K562 (cell line): ENCODE results near the gene ATP5ME. TPM values are rescaled to one million over a fixed set of nuclear protein-coding genes. Genes with fewer than 3 reads are reported as not detected.
"Not testable (repeated sequence)": the region's sequence is repeated elsewhere in the genome, so short reads cannot be mapped to it uniquely, and the experiment has no call there.

ENCODE experiments used
- ATAC-seq: fragments of 200-7000 bp; cut with Tn5 transposase; 3 replicates; pipeline ENCODE4 v1.9.1; 2020; ENCODE audit warnings: moderate library complexity
- BruUV-seq: library from RNA; stranded (reverse); fragments of 400-500 nt; replicated peaks from 2 replicates; lab custom pipeline; 2021; lab: Mats Ljungman, UMichigan
- CTCF ChIA-PET: fragments of 300-600 bp; formaldehyde crosslinking; extraction: SDS; loops from one replicate; lab custom pipeline; 2021; ENCODE audit warnings: low intra/inter-chr PET ratio; lab: Yijun Ruan, JAX
- POLR2A ChIA-PET: fragments of 300-600, 350-650 bp; sonication (Branson Sonifier 250); formaldehyde crosslinking; extraction: SDS; loops from one replicate; lab custom pipeline; 2021; ENCODE audit warnings: antibody characterized with exemption, inconsistent platforms; lab: Yijun Ruan, JAX
- DNase-seq, 4 experiments: peaks; one replicate each; pipeline versions ENCODE4 v3.0.0 to v3.0.0-alpha.2; 2011 to 2018; ENCODE audit warnings: low spot score in 3 of 4, mixed read lengths in 3 of 4; ENCODE audit errors: extremely low read depth in 1 of 4
- FAIRE-seq: peaks from 2 replicates; lab custom pipeline; 2011; peaks lifted over from hg19 to GRCh38; lab: Jason Lieb, UNC
- H2AFZ ChIP-seq: 2 replicates; pipeline ENCODE4 v1.6.0; 2011; ENCODE audit warnings: low read depth, low read length, control low read depth, inconsistent platforms
- H3K27ac ChIP-seq: fragments of 200-600 bp; 3 replicates; pipeline ENCODE4 v1.8.0; 2011; ENCODE audit warnings: low read depth, mild to moderate bottlenecking, control low read depth, inconsistent platforms, low read length, moderate library complexity, mixed read lengths; ENCODE audit errors: extremely low read depth
- H3K27me3 ChIP-seq, 2 experiments: fragments of 300-600 bp in 1 of 2; 2 replicates in 1 of 2; 3 replicates in 1 of 2; pipeline versions ENCODE4 v1.6.0 to v1.8.0; 2011; ENCODE audit warnings: inconsistent platforms in 2 of 2, low read length in 2 of 2, mild to moderate bottlenecking in 1 of 2, mixed read lengths in 1 of 2, moderate library complexity in 1 of 2; ENCODE audit not compliant: control insufficient read depth in 2 of 2, insufficient read depth in 2 of 2
- H3K36me3 ChIP-seq: fragments of 300-600 bp; 3 replicates; pipeline ENCODE4 v1.8.0; 2011; ENCODE audit warnings: mild to moderate bottlenecking, low read length, inconsistent platforms; ENCODE audit not compliant: control insufficient read depth, insufficient read depth
- H3K4me1 ChIP-seq, 2 experiments: fragments of 200-600 bp in 1 of 2; replicated peaks in 1 of 2; 2 replicates in 1 of 2; 3 replicates in 1 of 2; pipeline versions ENCODE4 v1.5.1 to v1.8.0; 2011; ENCODE audit warnings: inconsistent platforms in 2 of 2, low read length in 2 of 2, mild to moderate bottlenecking in 1 of 2, mixed read lengths in 1 of 2, moderate library complexity in 1 of 2; ENCODE audit not compliant: control insufficient read depth in 2 of 2, insufficient read depth in 2 of 2
- H3K4me2 ChIP-seq: 2 replicates; pipeline ENCODE4 v1.6.1; 2011; ENCODE audit warnings: low read length, control low read depth, inconsistent platforms, mixed read lengths; ENCODE audit not compliant: insufficient read depth
- H3K4me3 ChIP-seq: fragments of 200-600 bp; sonication (generic), shearing (Covaris generic); 2 replicates; pipeline ENCODE4 v1.5.1; 2016; ENCODE audit warnings: control low read depth, inconsistent platforms
- H3K79me2 ChIP-seq: fragments of 200-600 bp; 3 replicates; pipeline ENCODE4 v1.8.0; 2011; ENCODE audit warnings: low read length, inconsistent platforms; ENCODE audit not compliant: control insufficient read depth, insufficient read depth
- H3K9ac ChIP-seq, 2 experiments: 2 replicates each; pipeline versions ENCODE4 v1.6.0 to v1.6.1; 2011; ENCODE audit warnings: low read depth in 2 of 2, low read length in 2 of 2, control low read depth in 1 of 2, inconsistent platforms in 1 of 2, mild to moderate bottlenecking in 1 of 2, mixed read lengths in 1 of 2; ENCODE audit not compliant: insufficient read depth in 1 of 2
- H3K9me1 ChIP-seq: one replicate; pipeline ENCODE4 v1.6.0; 2011; ENCODE audit warnings: inconsistent platforms, mild to moderate bottlenecking, low read length, moderate library complexity; ENCODE audit not compliant: control insufficient read depth, insufficient read depth
- H3K9me3 ChIP-seq: replicated peaks from 2 replicates; pipeline ENCODE4 v1.5.1; 2011; ENCODE audit warnings: low read depth, low read length, inconsistent platforms; ENCODE audit not compliant: control insufficient read depth, insufficient read depth
- H4K20me1 ChIP-seq: replicated peaks from 2 replicates; pipeline ENCODE4 v1.6.1; 2011; ENCODE audit warnings: low read length, inconsistent platforms, mixed read lengths; ENCODE audit not compliant: control insufficient read depth, insufficient read depth
- ETV5 ChIP-seq: sonication (generic); formaldehyde crosslinking; IDR thresholded peaks from 2 replicates; pipeline ENCODE4 v1.4.0; 2020; ENCODE audit warnings: low read depth, mild to moderate bottlenecking, missing genetic modification reagents
- EWSR1 ChIP-seq: fragments of 450-650 bp; IDR thresholded peaks from 2 replicates; pipeline ENCODE4 v1.6.1; 2018; ENCODE audit warnings: borderline replicate concordance, mild to moderate bottlenecking, low read depth, moderate library complexity; ENCODE audit not compliant: partially characterized antibody
- JUN ChIP-seq, 2 experiments: sonication (generic) in 1 of 2; formaldehyde crosslinking in 1 of 2; IDR thresholded peaks; 2 replicates each; pipeline versions ENCODE4 v1.6.1 to v1.8.0; 2012 to 2022; ENCODE audit warnings: borderline replicate concordance in 2 of 2, mild to moderate bottlenecking in 2 of 2, improper control_type of control experiment in 1 of 2, low read depth in 1 of 2, low read length in 1 of 2, missing genetic modification reagents in 1 of 2
- NR1H2 ChIP-seq: sonication (generic); formaldehyde crosslinking; IDR thresholded peaks from 2 replicates; pipeline ENCODE4 v1.4.0; 2020; ENCODE audit warnings: mild to moderate bottlenecking, missing genetic modification reagents
- POLR2G ChIP-seq: fragments of 200-400 bp; formaldehyde crosslinking; IDR thresholded peaks from 2 replicates; pipeline ENCODE4 v1.6.1; 2017; ENCODE audit warnings: low read depth, mild to moderate bottlenecking, antibody characterized with exemption, low read length, moderate library complexity
- RBFOX2 ChIP-seq: fragments of 200-400 bp; formaldehyde crosslinking; IDR thresholded peaks from 2 replicates; pipeline ENCODE4 v1.6.1; 2017; ENCODE audit warnings: low read depth, mild to moderate bottlenecking, low read length, moderate library complexity
- ZBTB7A ChIP-seq: IDR thresholded peaks from 2 replicates; pipeline ENCODE4 v1.6.1; 2011; ENCODE audit warnings: low read depth, mild to moderate bottlenecking, low read length, moderate library complexity, borderline replicate concordance; ENCODE audit not compliant: control insufficient read depth
- WGBS: fragments of 100-300 bp; shearing (Covaris generic); methylation state at CpG from one replicate; pipeline ENCODE4 v1.1.6; 2016; ENCODE audit warnings: low coverage, mixed read lengths; ENCODE audit not compliant: insufficient coverage; ENCODE audit errors: missing lambda C conversion rate; 5-methylcytosine and 5-hydroxymethylcytosine counted together
- in situ Hi-C: fragments of 300-500 bp; cut with MboI; formaldehyde crosslinking; loops from 4 replicates; pipeline ENCODE4 v1.15.0; 2018; ENCODE audit warnings: inconsistent platforms, mixed read lengths
- intact Hi-C: fragments of 100-400 bp; cut with micrococcal nuclease; formaldehyde crosslinking; loops from 2 replicates; pipeline ENCODE4 v1.14.2; 2022
- polyA plus RNA-seq, 8 experiments: library from polyadenylated mRNA; depleted of rRNA in 4 of 8; stranded (reverse) in 5 of 8; unstranded in 3 of 8; fragments of >200 nt; fragmentation: Nextera tagmentation in 2 of 8; fragmentation: Illumina TruSeq in 1 of 8; extraction: Ambion mirVana in 2 of 8; extraction: Trizol in 1 of 8; gene quantifications; 2 replicates each; pipeline versions ENCODE4 v1.2.1 to v1.2.3, GENCODE V29; 2011 to 2014; ENCODE audit warnings: inconsistent platforms in 1 of 8, missing spikeins in 1 of 8
- total RNA-seq, 7 experiments: library from RNA; depleted of rRNA in 6 of 7; stranded (reverse); fragments of >200 nt in 6 of 7; fragmentation: Illumina TruSeq in 2 of 7; extraction: Trizol in 2 of 7; gene quantifications; 2 replicates each; pipeline versions ENCODE4 v1.2.1 to v1.2.3, GENCODE V29; 2011 to 2021; ENCODE audit warnings: low replicate concordance in 1 of 7

The ATP5ME gene
- total and polyA plus RNA-seq, 9 of the 15 experiments (the other 6 are each of a cell fraction or from before 2014, with no cell fraction given), result 509 to 2,480 (median 887) TPM

DNA sequence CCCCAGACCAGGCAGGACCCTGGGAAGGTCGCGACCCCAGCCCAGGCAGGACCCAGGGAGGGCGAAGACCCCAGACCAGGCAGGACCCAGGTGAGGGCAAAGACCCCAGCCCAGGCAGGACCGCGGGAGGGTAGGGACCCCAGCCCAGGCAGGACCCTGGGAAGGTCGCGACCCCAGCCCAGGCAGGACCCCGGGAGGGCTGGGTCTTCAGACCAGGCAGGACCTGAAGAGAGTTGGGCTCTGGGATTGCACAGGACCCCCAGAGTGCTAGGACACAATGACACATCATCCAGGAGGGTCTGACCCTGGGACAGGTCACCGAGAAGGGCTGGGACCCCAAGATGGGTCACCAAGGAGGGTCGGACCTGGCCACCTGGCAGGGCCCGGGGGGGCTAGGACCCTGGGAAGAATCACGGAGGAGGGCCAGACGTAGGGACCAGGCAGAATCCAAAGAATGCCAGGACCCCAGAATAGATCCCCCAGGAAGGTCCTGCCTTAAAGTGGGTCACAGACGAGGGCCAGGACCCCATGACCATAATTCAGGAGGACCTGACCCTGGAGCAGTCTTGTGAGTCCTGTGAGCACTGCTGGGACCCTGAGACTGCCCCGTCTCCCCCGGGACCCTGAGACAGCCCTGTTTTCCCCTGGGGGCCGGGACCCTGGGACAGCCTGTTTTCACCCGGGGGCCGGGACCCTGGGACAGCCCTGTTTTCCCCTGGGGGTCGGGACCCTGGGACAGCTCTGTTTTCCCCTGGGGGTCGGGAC, 32.9 kb upstream of the ATP5ME start:
- TF ChIP-seq ZBTB7A, result peak; percentile 40; the same call in 1 of the 2 replicates
- no peak for TF ChIP-seq EWSR1
- POLR2A ChIA-PET, result no interaction called here
- peaks cover 56% of the 10 kb centered on the region for H3K79me2 ChIP-seq

DNA sequence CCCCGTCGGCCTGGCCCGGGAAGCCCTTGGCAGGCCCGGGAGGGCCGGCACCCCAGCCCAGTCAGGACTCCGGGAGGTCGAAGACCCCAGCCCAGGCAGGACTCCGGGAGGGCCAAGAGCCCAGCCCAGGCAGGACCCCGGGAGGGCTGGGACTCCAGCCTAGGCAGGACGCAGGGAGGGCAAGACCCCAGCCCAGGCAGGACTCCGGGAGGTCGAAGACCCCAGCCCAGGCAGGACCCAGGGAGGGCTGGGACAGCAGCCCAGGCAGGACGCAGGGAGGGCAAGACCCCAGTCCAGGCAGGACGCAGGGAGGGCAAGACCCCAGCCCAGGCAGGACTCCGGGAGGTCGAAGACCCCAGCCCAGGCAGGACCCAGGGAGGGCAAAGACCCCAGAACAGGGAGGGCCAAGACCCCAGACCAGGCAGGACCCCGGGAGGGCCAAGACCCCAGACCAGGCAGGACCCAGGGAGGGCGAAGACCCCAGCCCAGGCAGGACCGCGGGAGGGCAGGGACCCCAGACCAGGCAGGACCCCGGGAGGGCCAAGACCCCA, 32.1 kb upstream of the ATP5ME start:
- CTCF ChIA-PET; intact Hi-C loops; DNase-seq; POLR2A ChIA-PET; H3K9me1 ChIP-seq; H4K20me1 ChIP-seq; BruUV-seq; FAIRE-seq; ATAC-seq; in situ Hi-C loops; H3K9me3 ChIP-seq; H3K27me3 ChIP-seq; TF ChIP-seq JUN (IDR thresholded peaks at IDR 0.05; ENCODE audit: borderline replicate concordance, low read depth, low read length): not testable (repeated sequence)
- TF ChIP-seq ETV5 (CRISPR knock-in tag) (0 out of 2 replicates have a peak, but pooled peaks have one; percentile 0), ZBTB7A (peak; percentile 69; the same call in 1 of the 2 replicates), NR1H2 (0 out of 2 replicates have a peak, but pooled peaks have one; percentile 32), JUN (CRISPR knock-in tag; IDR thresholded peaks at IDR 0.05; ENCODE audit: borderline replicate concordance) (0 out of 2 replicates have a peak, but pooled peaks have one; percentile 67), RBFOX2 (peak; percentile 61), POLR2G (peak; percentile 49)
- Histone ChIP-seq H2AFZ (peak overlapping the region; percentile 74), H3K27ac (peak overlapping the region; percentile 83), H3K79me2 (peaks cover 50% of the 10 kb centered on the region), H3K4me3 (peak overlapping the region; percentile 77), H3K4me2 (peak overlapping the region; percentile 84), H3K36me3 (peaks cover 19% of the 10 kb centered on the region; the same call in 2 of the 3 replicates), H3K9ac (peak overlapping the region; percentile 98 to 99), H3K4me1 (peaks cover 23 to 68% of the 10 kb centered on the region in 2 experiments; a peak in 4 of 5 replicates)
- WGBS, result 3% methylated on average over 13 of the region's 21 CpGs

More for the DNA sequence above, 32.9 kb upstream of the ATP5ME start:
- H3K9me3 ChIP-seq, result no peaks in the 10 kb centered on the region
- peaks cover 22 to 66% of the 10 kb centered on the region in 2 experiments; a peak in 4 of 5 replicates for H3K4me1 ChIP-seq
- 84% methylated on average over 12 of the region's 21 CpGs for WGBS
- H4K20me1 ChIP-seq, result no peaks in the 10 kb centered on the region
- no TSS peak for BruUV-seq
- no peak overlapping the region; the same call in 1 of the 2 replicates for H3K4me3 ChIP-seq
- CTCF ChIA-PET, result no interaction called here
- DNase-seq, result no peak
- H3K36me3 ChIP-seq, result peaks cover 19% of the 10 kb centered on the region; the same call in 2 of the 3 replicates
- no peak overlapping the region for H3K4me2 ChIP-seq
- peaks cover 4% of the 10 kb centered on the region for H3K9me1 ChIP-seq
- H3K27ac ChIP-seq, result no peak overlapping the region
- H2AFZ ChIP-seq, result no peak overlapping the region
- ATAC-seq, result no peak
- H3K9ac ChIP-seq, result peak overlapping the region; percentile 77 to 98; a peak in 3 of 4 replicates
- intact Hi-C loops, result no loop called here
- no peaks in the 10 kb centered on the region for H3K27me3 ChIP-seq
- in situ Hi-C loops, result no loop called here
- no peak for FAIRE-seq
